HEK293 (cell line): Measurements from ENCODE around the gene SEPTIN7.

Source experiments
- CTCF ChIA-PET: fragments of 350-600 bp; formaldehyde crosslinking; extraction: SDS; loops from one replicate; lab custom pipeline; 2021; ENCODE audit warnings: antibody characterized with exemption; lab: Yijun Ruan, JAX
- POLR2A ChIA-PET: fragments of 300-600 bp; formaldehyde crosslinking; extraction: SDS; loops from one replicate; lab custom pipeline; 2020; ENCODE audit warnings: antibody characterized with exemption, inconsistent platforms; lab: Yijun Ruan, JAX
- H3K27ac ChIP-seq: fragments of 200-500 bp; sonication (Bioruptor generic); 2 replicates; pipeline ENCODE4 v1.5.1; 2014; ENCODE audit warnings: low read depth, low read length, control low read depth, inconsistent platforms; ENCODE audit errors: extremely low read depth
- H3K36me3 ChIP-seq, 2 experiments: fragments of 200-500 bp in 1 of 2; sonication (Bioruptor generic) in 1 of 2; 1 replicate in 1 of 2; 2 replicates in 1 of 2; pipeline ENCODE4 v1.5.1; 2014 to 2017; ENCODE audit warnings: inconsistent platforms in 2 of 2, low read length in 2 of 2; ENCODE audit not compliant: control insufficient read depth in 2 of 2, insufficient read depth in 1 of 2
- H3K4me1 ChIP-seq: fragments of 200-500 bp; sonication (Bioruptor generic); 2 replicates; pipeline ENCODE4 v1.5.1; 2014; ENCODE audit warnings: mild to moderate bottlenecking, low read length, inconsistent platforms; ENCODE audit not compliant: control insufficient read depth, insufficient read depth
- H3K4me3 ChIP-seq: 2 replicates; pipeline ENCODE4 v1.5.1; 2011; ENCODE audit warnings: low read depth, mild to moderate bottlenecking, control low read depth, low read length, moderate library complexity
- H3K9me3 ChIP-seq: fragments of 200-500 bp; sonication (Bioruptor generic); 2 replicates; pipeline ENCODE4 v1.5.1; 2014; ENCODE audit warnings: low read depth, low read length, inconsistent platforms; ENCODE audit not compliant: control insufficient read depth, insufficient read depth
- ATF2 ChIP-seq: fragments of 450-650 bp; formaldehyde crosslinking; IDR thresholded peaks from 2 replicates; pipeline ENCODE4 v1.5.1; 2016; ENCODE audit warnings: missing biosample characterization, missing genetic modification characterization, low read depth
- GFI1B ChIP-seq: fragments of 450-650 bp; formaldehyde crosslinking; IDR thresholded peaks from 2 replicates; pipeline ENCODE4 v1.5.1; 2016; ENCODE audit warnings: missing biosample characterization, missing genetic modification characterization
- GLI2 ChIP-seq: fragments of 450-650 bp; formaldehyde crosslinking; IDR thresholded peaks from 2 replicates; pipeline ENCODE4; 2017; ENCODE audit warnings: missing biosample characterization, missing genetic modification characterization, low read depth, borderline replicate concordance
- OSR2 ChIP-seq: fragments of 450-650 bp; formaldehyde crosslinking; IDR thresholded peaks from 2 replicates; pipeline ENCODE4 v1.5.1; 2016; ENCODE audit warnings: missing biosample characterization, missing genetic modification characterization
- SCRT2 ChIP-seq: fragments of 450-650 bp; formaldehyde crosslinking; IDR thresholded peaks from 2 replicates; pipeline ENCODE4 v1.5.1; 2016; ENCODE audit warnings: missing biosample characterization, missing genetic modification characterization
- SP7 ChIP-seq: fragments of 450-650 bp; formaldehyde crosslinking; IDR thresholded peaks from 2 replicates; pipeline ENCODE4 v1.5.1; 2016; ENCODE audit warnings: missing biosample characterization, missing genetic modification characterization
- ZNF132 ChIP-seq: fragments of 450-650 bp; formaldehyde crosslinking; IDR thresholded peaks from 2 replicates; pipeline ENCODE4 v1.5.1; 2017; ENCODE audit warnings: missing biosample characterization, missing genetic modification characterization, borderline replicate concordance
- ZNF175 ChIP-seq: fragments of 450-650 bp; formaldehyde crosslinking; IDR thresholded peaks from 2 replicates; pipeline ENCODE4 v1.5.1; 2016; ENCODE audit warnings: missing biosample characterization, missing genetic modification characterization
- ZNF341 ChIP-seq: fragments of 450-650 bp; formaldehyde crosslinking; IDR thresholded peaks from 2 replicates; pipeline ENCODE4; 2016; ENCODE audit warnings: low read depth, missing biosample characterization, missing genetic modification characterization
- ZNF366 ChIP-seq: fragments of 450-650 bp; formaldehyde crosslinking; conservative IDR thresholded peaks from 2 replicates; pipeline ENCODE4 v1.5.1; 2016; ENCODE audit warnings: missing biosample characterization, missing genetic modification characterization
- ZNF514 ChIP-seq: fragments of 450-650 bp; formaldehyde crosslinking; IDR thresholded peaks from 2 replicates; pipeline ENCODE4 v1.5.1; 2016; ENCODE audit warnings: missing biosample characterization, missing genetic modification characterization
- ZNF571 ChIP-seq: fragments of 450-650 bp; formaldehyde crosslinking; IDR thresholded peaks from 2 replicates; pipeline ENCODE4 v1.5.0; 2017; ENCODE audit warnings: missing biosample characterization, missing genetic modification characterization
- ZNF626 ChIP-seq: fragments of 450-650 bp; sonication (Bioruptor Pico); formaldehyde crosslinking; IDR thresholded peaks from 2 replicates; pipeline ENCODE4 v1.5.1; 2018; ENCODE audit warnings: missing biosample characterization, missing genetic modification characterization, inconsistent platforms
- ZNF629 ChIP-seq: fragments of 450-650 bp; formaldehyde crosslinking; IDR thresholded peaks from 2 replicates; pipeline ENCODE4 v1.5.1; 2017; ENCODE audit warnings: missing biosample characterization, missing genetic modification characterization
- ZNF645 ChIP-seq: fragments of 450-650 bp; formaldehyde crosslinking; IDR thresholded peaks from 2 replicates; pipeline ENCODE4; 2016; ENCODE audit warnings: missing biosample characterization, missing genetic modification characterization
- ZNF660 ChIP-seq: fragments of 450-650 bp; IDR thresholded peaks from 2 replicates; pipeline ENCODE4 v1.5.1; 2018; ENCODE audit warnings: missing biosample characterization, mild to moderate bottlenecking, missing genetic modification characterization
- ZNF785 ChIP-seq: fragments of 450-650 bp; formaldehyde crosslinking; IDR thresholded peaks from 2 replicates; pipeline ENCODE4 v1.5.1; 2016; ENCODE audit warnings: missing biosample characterization, missing genetic modification characterization

Gene SEPTIN7

GRCh38 chr7:35777121-35777520, 23.7 kb upstream of the SEPTIN7 start:
- ChIA-PET CTCF (interaction anchor here (0.6 kb wide), 2 partner anchors 24 to 1006 kb away, joined by 3 to 4 read pairs; partner anchors contain the start of gene SEPTIN7), POLR2A (no interaction called here)
- no peaks in the 10 kb centered on the region for H3K4me1 ChIP-seq
- no peak for TF ChIP-seq GFI1B (tag by site-specific recombination)
- TF ChIP-seq ZNF132, result no peak
- no peak for TF ChIP-seq ZNF785 (tag by site-specific recombination)
- no peak for TF ChIP-seq ZNF645
- TF ChIP-seq SP7 (tag by site-specific recombination), result no peak
- H3K36me3 ChIP-seq, result no peaks in the 10 kb centered on the region
- H3K27ac ChIP-seq, result no peak overlapping the region
- no peak overlapping the region for H3K4me3 ChIP-seq
- no peaks in the 10 kb centered on the region for H3K9me3 ChIP-seq

- ChIA-PET CTCF (no interaction called here), POLR2A (no interaction called here)
- Histone ChIP-seq H3K9me3 (no peaks in the 10 kb centered on the region), H3K4me3 (no peak overlapping the region), H3K4me1 (no peaks in the 10 kb centered on the region), H3K36me3 (no peaks in the 10 kb centered on the region), H3K27ac (no peak overlapping the region)
- TF ChIP-seq GLI2 (tag by site-specific recombination) (no peak), ZNF571 (tag by site-specific recombination) (no peak), OSR2 (tag by site-specific recombination) (no peak), ZNF366 (tag by site-specific recombination) (no peak)
Measured at GRCh38 chr7:35780070-35780469, 20.8 kb upstream of the SEPTIN7 start.

- Histone ChIP-seq H3K27ac (no peak overlapping the region), H3K9me3 (no peaks in the 10 kb centered on the region), H3K4me3 (no peak overlapping the region), H3K4me1 (no peaks in the 10 kb centered on the region), H3K36me3 (no peaks in the 10 kb centered on the region)
- CTCF ChIA-PET, result no interaction called here
- POLR2A ChIA-PET, result interaction anchor here (1.7 kb wide), 1 partner anchor 10 kb away, joined by 5 read pairs; no protein-coding TSS in a partner anchor
- no peak for TF ChIP-seq ZNF629 (tag by site-specific recombination)
- no peak for TF ChIP-seq ZNF341 (tag by site-specific recombination)
- no peak for TF ChIP-seq ATF2 (tag by site-specific recombination)
- TF ChIP-seq ZNF660 (tag by site-specific recombination), result no peak
- TF ChIP-seq ZNF175, result no peak
- TF ChIP-seq ZNF514 (tag by site-specific recombination), result no peak
Measured at GRCh38 chr7:35781200-35781701, 19.6 kb upstream of the SEPTIN7 start.

GRCh38 chr7:35781767-35782515, 18.9 kb upstream of the SEPTIN7 start:
- POLR2A ChIA-PET, result interaction anchor here (1.7 kb wide), 1 partner anchor 9 kb away, joined by 5 read pairs; no protein-coding TSS in a partner anchor
- no peaks in the 10 kb centered on the region for H3K4me1 ChIP-seq
- TF ChIP-seq ZNF626 (tag by site-specific recombination), result no peak
- TF ChIP-seq SCRT2 (tag by site-specific recombination), result peak; percentile 28; the same call in 1 of the 2 replicates
- no peak overlapping the region for H3K27ac ChIP-seq
- no peak overlapping the region for H3K4me3 ChIP-seq
- CTCF ChIA-PET, result no interaction called here
- no peaks in the 10 kb centered on the region for H3K9me3 ChIP-seq
- H3K36me3 ChIP-seq, result no peaks in the 10 kb centered on the region
